ENCODE results near the gene TOP3A.

TOP3A gene

GRCh38 chr17:18267366-18267765 lies 47.4 kb downstream of the TOP3A start:
- POLR2A ChIA-PET, result no interaction called here
- TF ChIP-seq CTCF (IDR thresholded peaks at IDR 0.05; ENCODE audit: control extremely low read depth, extremely low read depth, low read depth, missing control alignments), result no peak
- no peak for DNase-seq (ENCODE audit: extremely low spot score)
- CTCF ChIA-PET, result interaction anchor here (1.6 kb wide), 1 partner anchor 19 kb away, joined by 4 read pairs; no protein-coding TSS in a partner anchor

GRCh38 chr17:18263885-18264682 lies 50.7 kb downstream of the TOP3A start:
- ChIA-PET POLR2A (no interaction called here), CTCF (interaction anchor here (0.7 to 6.1 kb wide), 5 partner anchors 9 to 47 kb away, joined by 3 to 27 read pairs (median 6); no protein-coding TSS in a partner anchor)
- DNase-seq (ENCODE audit: extremely low spot score), result no peak
- no peak for TF ChIP-seq CTCF (IDR thresholded peaks at IDR 0.05; ENCODE audit: control extremely low read depth, extremely low read depth, low read depth, missing control alignments)

GRCh38 chr17:18262641-18263040 lies 52.2 kb downstream of the TOP3A start:
- no peak for DNase-seq (ENCODE audit: extremely low spot score)
- no peak for TF ChIP-seq CTCF (IDR thresholded peaks at IDR 0.05; ENCODE audit: control extremely low read depth, extremely low read depth, low read depth, missing control alignments)
- POLR2A ChIA-PET, result interaction anchor here (0.7 kb wide), 1 partner anchor 67 kb away, joined by 3 read pairs; no protein-coding TSS in a partner anchor
- CTCF ChIA-PET, result interaction anchor here (1.4 to 6.1 kb wide), 3 partner anchors 10 to 25 kb away, joined by 4 to 27 read pairs (median 4); no protein-coding TSS in a partner anchor

GRCh38 chr17:18262111-18262510 lies 52.7 kb downstream of the TOP3A start:
- TF ChIP-seq CTCF (IDR thresholded peaks at IDR 0.05; ENCODE audit: control extremely low read depth, extremely low read depth, low read depth, missing control alignments), result no peak
- ChIA-PET CTCF (interaction anchor here (1.4 to 6.1 kb wide), 3 partner anchors 10 to 26 kb away, joined by 4 to 27 read pairs (median 4); no protein-coding TSS in a partner anchor), POLR2A (interaction anchor here (0.7 kb wide), 1 partner anchor 67 kb away, joined by 3 read pairs; no protein-coding TSS in a partner anchor)
- no peak for DNase-seq (ENCODE audit: extremely low spot score)

- no peak for TF ChIP-seq CTCF (IDR thresholded peaks at IDR 0.05; ENCODE audit: control extremely low read depth, extremely low read depth, low read depth, missing control alignments)
- no peak for DNase-seq (ENCODE audit: extremely low spot score)
- ChIA-PET CTCF (interaction anchor here (1.6 to 6.1 kb wide), 4 partner anchors 10 to 26 kb away, joined by 4 to 27 read pairs (median 4); no protein-coding TSS in a partner anchor), POLR2A (no interaction called here)
Measured at GRCh38 chr17:18261659-18262058, 53.1 kb downstream of the TOP3A start.

GRCh38 chr17:18261146-18261515 lies 53.7 kb downstream of the TOP3A start:
- no peak for TF ChIP-seq CTCF (IDR thresholded peaks at IDR 0.05; ENCODE audit: control extremely low read depth, extremely low read depth, low read depth, missing control alignments)
- peak; percentile 75 for DNase-seq (ENCODE audit: extremely low spot score)
- ChIA-PET POLR2A (no interaction called here), CTCF (interaction anchor here (1.6 to 6.1 kb wide), 3 partner anchors 10 to 13 kb away, joined by 4 to 27 read pairs (median 4); no protein-coding TSS in a partner anchor)
